Adipocyte (in vitro differentiated cells): ENCODE measurements around the gene PLET1.
"Not testable (repeated sequence)": the region's sequence is repeated elsewhere in the genome, so short reads cannot be mapped to it uniquely, and the experiment has no call there.

Experiments used
- DNase-seq: peaks from one replicate; pipeline ENCODE4 v3.0.0-alpha.2; 2015; ENCODE audit warnings: low read depth
- H3K27me3 ChIP-seq: replicated peaks from 2 replicates; pipeline ENCODE4 v1.7.0; 2013; ENCODE audit warnings: mild to moderate bottlenecking, low read length, moderate library complexity; ENCODE audit not compliant: control insufficient read depth, insufficient read depth
- H3K36me3 ChIP-seq: 2 replicates; pipeline ENCODE4 v1.7.0; 2013; ENCODE audit warnings: low read length, mild to moderate bottlenecking, moderate library complexity; ENCODE audit not compliant: control insufficient read depth, insufficient read depth, severe bottlenecking
- H3K4me1 ChIP-seq: 2 replicates; pipeline ENCODE4 v1.7.0; 2013; ENCODE audit warnings: mild to moderate bottlenecking, low read length, moderate library complexity; ENCODE audit not compliant: control insufficient read depth, insufficient read depth
- H3K4me3 ChIP-seq: 2 replicates; pipeline ENCODE4 v1.7.0; 2013; ENCODE audit warnings: mild to moderate bottlenecking, low read length, moderate library complexity
- H3K9ac ChIP-seq: 2 replicates; pipeline ENCODE4 v1.7.0; 2013; ENCODE audit warnings: mild to moderate bottlenecking, low read length, moderate library complexity
- H3K9me3 ChIP-seq: 2 replicates; pipeline ENCODE4 v1.7.0; 2013; ENCODE audit warnings: mild to moderate bottlenecking, low read length, moderate library complexity; ENCODE audit not compliant: control insufficient read depth

The PLET1 gene

DNA sequence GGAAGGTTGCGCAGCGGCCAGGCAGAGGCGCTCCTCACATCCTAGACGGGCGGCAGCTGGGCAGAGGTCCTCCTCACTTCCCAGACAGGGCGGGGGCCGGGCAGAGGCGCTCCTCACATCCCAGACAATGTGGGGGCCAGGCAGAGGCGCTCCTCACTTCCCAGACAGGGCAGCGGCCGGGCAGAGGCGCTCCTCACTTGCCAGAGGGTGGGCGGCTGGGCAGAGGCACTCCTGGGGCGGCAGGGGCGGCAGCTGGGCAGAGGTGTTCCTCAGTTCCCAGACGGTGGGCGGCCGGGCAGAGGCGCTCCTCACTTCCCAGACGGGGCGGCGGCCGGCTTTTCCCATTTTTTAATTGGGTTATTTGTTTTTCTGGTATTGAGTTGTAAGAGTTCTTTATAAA lies 54.6 kb downstream of the PLET1 start:
- Histone ChIP-seq H3K9ac (no peak overlapping the region), H3K9me3 (no peaks in the 10 kb centered on the region), H3K4me3 (no peak overlapping the region), H3K36me3 (no peaks in the 10 kb centered on the region), H3K4me1 (peaks cover 2% of the 10 kb centered on the region), H3K27me3 (no peaks in the 10 kb centered on the region)
- DNase-seq = no peak

DNA sequence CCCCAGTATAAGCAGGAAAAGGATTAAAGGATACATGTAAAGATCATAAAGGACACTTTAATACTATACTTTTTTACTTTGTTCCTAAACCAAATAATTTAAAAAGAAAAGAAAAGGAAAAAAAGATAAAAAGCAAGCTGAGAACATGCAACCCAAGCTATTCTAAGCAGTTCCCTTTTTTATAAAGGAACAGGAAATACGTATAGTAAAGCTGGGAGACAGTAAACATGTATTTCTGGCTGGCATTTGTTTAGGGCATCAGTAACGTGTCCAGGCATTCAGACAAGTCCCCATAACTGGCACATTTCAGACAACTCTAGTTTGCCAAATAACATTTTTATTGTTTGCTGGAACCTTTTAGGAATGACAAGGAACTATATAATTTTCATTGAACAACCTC lies 60.4 kb downstream of the PLET1 start:
- Histone ChIP-seq H3K9me3 (no peaks in the 10 kb centered on the region), H3K4me1 (peaks cover 10% of the 10 kb centered on the region), H3K27me3 (no peaks in the 10 kb centered on the region), H3K9ac (no peak overlapping the region), H3K4me3 (no peak overlapping the region), H3K36me3 (no peaks in the 10 kb centered on the region)
- DNase-seq = no peak

DNA sequence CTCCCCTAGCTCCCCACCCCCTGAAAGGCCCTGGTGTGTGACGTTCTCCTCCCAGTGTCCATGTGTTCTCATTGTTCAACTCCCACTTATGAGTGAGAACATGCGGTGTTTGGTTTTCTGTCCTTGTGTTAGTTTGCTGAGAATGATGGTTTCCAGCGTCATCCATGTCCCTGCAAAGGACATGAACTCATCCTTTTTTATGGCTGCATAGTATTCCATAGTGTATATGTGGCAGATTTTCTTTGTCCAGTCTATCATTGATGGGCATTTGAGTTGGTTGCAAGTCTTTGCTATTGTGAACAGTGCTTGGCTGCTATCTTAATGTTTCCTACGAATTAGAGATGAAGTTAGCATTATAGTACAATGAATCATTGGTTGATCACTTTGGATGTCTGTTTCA lies 61.6 kb downstream of the PLET1 start:
- not testable (repeated sequence) for H3K36me3 ChIP-seq, H3K27me3 ChIP-seq, H3K4me1 ChIP-seq, DNase-seq, H3K9me3 ChIP-seq, H3K9ac ChIP-seq, H3K4me3 ChIP-seq
